GM19455 (cell line): ENCODE data around the gene NEURL2.

Experiments used
- ATAC-seq: cut with Tn5 transposase; IDR thresholded peaks from one replicate; pipeline ENCODE4 v1.9.1; 2021; ENCODE audit not compliant: unreplicated experiment

NEURL2 gene

DNA sequence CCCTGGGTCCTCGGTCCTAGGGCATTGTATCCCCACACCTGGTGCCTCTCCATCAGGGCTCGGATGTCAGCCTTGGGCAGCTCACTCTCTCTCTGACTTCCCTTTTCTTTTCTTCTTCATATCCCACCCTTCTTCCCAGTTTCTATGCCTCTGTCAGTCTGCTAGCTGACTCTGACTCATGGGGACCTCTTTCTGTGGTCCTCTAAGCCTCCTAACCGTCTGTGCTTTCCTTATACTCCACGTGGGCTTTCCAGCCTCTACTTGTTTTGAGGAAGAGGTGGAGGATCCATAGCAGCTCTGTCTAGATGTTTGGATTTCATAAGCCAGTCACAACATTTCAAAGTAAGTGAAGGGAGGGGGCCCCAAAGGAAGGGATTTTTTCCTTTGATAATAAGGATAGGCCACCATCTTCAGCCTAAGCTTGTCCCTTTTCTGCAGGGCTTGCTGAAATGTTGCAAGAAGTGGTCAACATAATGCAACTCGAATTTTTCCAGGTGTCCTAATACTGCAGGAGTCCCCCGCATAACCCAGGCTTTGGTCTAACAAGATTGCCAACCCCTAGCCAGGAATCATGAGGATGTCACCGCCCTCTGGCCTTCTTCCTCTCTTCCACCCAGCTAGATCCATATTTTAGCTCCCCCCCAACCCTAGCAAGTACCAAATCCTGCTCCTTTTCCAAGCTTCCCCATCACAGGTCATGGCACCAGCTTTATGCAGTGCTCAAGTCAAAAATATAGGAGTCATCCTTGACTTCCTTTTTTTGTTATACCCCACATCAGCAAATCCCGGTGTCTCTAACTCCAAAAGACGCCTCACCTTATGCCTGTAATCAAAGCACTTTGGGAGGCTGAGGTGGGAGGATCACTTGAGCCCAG lies 29.7 kb upstream of the NEURL2 start:
- ATAC-seq, result no peak

DNA sequence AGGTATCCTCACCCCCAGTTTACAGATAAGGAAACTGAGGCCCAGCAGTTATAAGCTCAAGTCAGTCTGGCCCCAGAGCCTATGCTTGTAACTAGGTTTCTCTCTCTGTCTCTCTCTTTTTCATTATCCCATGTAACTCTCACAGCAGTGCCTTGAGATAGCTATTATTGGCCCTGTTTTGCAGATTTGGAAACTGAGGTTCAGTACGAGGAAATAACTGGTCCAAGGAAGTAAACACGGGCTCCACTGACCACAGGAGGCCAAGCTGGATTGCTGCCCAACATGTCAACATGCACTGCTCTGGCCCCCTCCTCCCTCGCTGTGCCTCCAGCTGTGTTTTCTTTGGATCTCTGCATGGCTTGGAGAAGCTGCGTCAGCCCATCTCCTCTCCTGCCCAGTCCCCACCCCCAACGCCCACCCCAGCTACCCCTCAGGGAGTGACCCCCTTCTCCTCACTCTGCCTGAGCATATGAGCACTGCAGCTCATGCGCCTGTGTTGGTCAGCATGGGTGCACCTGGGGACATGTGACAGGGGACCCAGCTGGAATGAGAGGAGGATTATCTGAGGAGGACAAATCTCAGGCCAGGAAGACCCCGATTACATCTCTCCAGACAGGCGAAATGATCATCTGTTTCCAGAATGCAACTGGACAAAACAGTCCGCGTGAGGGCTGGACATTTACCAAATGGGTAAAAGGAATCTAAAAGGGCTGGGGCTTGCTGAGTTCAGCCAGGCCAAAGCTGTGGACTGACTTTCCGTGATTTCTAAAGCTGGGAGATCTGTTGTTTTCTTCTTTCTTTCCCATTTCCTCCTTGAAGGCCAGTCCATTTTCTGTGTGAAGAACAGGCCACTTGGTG lies 28.8 kb upstream of the NEURL2 start:
- ATAC-seq, result no peak

DNA sequence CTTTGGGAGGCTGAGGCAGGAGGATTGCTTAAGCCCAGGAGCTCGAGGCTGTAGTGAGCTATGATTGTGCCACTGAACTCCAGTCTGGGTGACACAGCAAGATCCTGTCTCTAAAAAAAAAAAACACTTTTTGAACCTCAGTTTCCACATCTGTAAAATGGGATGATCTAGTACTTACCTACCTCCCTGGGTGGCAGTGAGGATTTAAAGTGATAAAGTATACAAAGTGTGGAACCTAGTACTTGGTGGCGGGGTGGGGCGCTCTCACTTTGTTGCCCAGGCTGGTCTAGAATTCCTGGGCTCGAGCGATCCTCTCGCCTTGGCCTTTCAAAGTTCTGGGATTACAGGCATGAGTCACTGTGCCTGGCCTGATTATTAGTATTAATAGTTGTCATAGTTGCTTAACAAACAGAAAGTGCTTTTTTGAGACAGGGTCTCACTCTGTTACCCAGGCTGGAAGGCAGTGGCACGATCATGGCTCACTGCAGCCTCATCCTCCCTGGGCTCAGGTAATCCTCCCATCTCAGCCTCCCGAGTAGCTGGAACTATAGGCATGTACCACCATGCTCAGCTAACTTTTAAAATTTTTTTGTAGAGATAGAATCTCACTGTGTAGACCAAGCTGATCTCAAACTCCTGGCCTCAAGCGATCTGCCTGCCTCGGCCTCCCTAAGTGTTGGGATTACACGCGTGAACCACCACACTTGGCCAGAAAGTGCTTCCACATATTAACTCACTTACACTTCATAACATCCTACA lies 27.9 kb upstream of the NEURL2 start:
- no peak for ATAC-seq

DNA sequence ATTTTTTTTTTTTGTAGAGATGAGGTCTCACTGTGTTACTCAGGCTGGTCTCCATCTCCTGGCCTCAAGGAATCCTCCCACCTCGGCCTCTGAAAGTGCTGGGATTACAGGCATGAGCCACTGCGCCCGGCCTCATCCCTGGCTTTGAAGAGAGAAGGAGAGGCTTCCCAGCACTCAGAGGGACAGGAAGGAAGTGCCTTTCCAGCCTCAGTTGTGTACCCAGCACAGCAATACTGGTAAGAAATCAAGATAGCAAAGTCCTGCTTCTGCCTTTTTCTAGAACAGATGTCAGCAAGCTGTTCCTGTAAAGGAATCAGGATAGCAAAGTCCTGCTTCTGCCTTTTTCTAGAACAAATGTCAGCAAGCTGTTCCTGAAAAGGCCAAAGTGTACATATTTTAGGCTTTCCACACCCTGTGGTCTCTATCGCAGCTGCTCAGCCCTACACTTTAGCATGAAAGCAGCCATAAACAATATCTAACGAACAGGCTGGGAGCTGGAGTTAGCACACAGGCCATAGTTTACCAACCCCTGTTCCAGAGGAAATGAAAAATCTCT lies 27.3 kb upstream of the NEURL2 start:
- ATAC-seq, result no peak

DNA sequence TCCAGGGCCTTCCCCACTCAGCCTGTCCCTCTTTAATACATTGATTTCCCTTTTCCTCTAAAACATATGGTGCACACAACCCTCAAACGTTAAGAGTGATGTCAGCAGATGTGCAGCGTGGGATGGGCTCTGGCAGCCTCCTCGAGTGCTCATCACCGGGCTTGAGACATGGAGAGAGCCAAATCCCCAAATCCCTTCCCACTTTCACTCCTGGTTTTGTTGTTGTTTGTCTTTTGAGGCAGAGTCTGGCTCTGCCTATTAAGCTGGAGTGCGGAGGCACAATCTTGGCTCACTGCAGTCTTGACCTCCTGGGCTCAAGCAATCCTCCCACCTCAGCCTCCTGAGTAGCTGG lies 26.8 kb upstream of the NEURL2 start:
- ATAC-seq, result no peak

DNA sequence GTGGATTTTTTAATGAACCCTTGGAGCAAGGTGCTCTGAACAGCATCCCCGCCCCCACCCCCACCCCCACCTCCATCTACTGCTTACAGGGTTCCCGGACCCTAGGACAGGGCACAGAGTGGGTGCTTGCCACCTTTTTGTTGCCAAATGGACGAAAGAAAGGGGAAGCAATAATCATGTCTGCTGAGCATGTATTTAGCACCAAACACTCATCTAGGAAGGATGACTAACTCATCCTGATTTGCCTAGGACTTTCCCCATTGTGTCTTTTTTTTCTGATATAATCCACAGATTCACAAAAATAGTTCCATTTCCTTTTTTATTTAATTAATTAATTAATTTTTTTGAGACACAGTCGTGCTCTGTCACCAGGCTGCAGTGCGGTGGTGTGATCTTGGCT lies 22.1 kb upstream of the NEURL2 start:
- no peak for ATAC-seq

DNA sequence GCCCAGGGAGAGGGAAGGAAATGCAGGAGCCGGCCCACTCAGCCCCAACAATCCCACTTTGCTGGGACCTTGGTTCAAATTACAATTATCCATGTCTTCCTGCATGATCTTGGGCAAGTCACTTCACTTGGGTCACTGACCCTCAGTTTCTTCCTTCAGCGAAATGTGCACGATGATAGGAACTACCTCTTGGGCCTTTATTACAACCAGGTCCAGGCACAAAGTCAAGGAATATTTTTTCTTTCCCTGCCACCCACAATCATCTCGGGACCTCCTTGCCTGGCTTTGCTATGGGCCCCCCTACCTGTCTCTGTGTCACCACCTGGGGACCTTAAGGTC lies 21.3 kb upstream of the NEURL2 start:
- no peak for ATAC-seq

DNA sequence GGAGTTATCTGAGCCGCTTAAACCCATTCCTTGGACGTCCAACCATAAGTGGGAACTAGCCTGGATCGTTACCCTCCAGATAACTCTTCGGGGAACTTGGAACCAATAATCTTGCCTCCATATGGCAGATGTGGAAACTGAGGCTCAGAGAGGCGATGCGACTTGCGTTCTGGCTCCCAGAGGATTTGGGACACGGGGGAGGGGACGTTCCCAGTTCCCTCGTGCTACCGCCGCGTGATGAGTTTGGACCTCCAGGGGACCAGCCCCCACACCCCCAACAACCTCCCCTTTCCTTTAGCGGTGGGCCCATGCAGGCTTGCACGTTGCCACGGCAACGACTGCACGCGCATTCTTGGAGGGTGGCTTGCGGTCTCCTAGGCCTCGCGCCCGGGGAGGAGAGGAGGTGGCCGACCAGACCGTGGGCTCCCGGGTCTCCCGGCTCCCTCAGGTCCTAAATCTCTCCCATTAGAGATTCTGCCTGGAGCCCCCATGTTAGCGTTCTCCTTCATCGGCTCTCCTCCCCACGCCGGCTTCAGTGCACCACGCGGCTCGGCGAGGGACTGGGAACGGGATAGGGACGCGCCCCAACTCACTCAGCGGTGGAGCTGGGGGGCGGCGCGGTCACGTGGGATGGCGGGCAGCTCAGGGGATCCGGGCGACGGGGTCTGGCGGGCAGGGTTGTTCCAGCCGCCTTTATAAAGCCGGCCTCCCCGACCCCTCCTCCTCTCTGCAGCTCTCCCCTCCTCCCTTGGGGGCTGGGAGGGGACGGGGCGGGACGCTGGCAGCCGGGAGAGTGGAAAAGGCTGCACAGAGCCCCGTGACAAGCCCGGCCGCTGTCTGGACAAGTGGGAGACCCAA lies 20.7 kb upstream of the NEURL2 start, which contains the start of gene PLTP:
Gene PLTP, minus strand, starts transcription at position 670 of the 858 bp plus-strand sequence. CDS start 703 bp downstream, outside the sequence.
- no peak for ATAC-seq

DNA sequence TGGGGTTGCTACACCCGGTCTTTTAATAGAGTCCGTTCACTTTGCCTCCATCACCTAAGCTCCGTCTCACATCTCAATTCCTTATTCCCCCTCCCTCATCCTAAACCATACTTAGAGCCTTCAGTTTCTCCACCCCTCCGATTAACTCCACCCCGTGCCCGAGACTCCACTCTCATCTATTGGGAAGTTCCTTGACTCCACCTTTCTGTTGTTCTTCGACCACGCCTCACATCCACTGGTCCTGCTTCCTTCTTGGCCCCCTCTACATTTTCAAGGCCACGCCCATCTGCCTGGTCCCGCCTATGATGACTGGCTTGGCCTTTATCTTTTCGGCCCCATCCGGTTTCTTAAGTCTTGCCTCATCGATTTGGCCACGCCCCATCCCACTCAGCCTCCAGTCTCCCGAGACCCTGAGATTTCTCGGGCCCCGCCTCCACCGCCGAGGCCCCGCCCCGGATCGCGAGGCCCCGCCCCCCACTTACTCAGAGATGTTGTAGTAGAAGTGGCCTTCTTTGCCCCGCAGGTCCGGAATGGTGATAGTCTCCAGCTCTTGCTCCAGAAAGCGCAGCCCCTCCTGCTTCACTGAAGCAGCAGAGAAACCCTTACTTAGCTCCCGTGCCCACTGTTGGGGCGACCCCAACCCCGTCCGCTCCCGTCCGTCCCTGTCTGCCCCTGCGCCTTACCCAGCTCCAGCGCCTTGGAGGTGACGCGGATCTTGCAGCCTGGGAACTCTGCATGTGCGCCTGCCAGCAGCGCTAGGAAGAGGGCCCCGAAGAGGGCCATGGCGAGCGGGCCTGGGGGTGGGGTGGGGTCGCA lies 19.9 kb upstream of the NEURL2 start:
- ATAC-seq, result peak; percentile 85

DNA sequence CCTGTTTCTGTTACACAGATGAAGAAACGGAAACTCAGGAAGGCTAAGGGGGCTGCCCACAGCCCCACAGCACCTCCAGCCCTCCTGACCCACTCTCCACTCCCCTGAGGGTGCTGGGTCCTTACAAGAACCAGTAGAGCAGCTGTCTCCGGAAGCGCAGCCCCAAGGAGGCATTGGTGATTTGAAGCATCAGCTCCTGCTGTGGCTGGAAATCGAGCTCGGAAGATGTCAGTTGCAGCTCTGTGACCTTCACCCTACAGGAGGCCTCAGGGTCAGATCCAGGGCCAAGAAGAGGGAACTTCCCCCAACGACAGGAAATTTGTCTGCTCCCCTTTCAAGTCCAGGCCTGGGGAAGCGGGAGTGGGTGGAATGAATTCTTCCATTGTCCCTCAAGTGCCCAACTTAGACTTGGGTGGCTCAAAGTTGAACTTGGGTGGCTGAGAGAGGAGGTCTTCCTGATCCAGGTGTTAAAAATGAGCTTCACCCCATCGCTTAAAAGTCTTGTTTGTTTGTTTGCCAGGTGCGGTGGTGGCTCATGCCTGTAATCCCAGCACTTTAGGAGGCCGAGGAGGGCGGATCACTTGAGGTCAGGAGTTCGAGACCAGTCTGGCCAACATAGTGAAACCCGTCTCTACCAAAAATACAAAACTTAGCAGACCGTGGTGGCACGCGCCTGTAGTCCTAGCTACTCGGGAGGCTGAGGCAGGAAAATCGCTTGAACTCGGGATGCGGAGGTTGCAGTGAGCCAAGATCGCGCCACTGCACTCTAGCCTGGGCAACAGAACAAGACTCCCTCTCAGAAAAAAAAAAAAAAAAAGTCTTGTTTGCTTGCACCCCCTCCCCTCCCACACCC lies 19.0 kb upstream of the NEURL2 start:
- no peak for ATAC-seq

DNA sequence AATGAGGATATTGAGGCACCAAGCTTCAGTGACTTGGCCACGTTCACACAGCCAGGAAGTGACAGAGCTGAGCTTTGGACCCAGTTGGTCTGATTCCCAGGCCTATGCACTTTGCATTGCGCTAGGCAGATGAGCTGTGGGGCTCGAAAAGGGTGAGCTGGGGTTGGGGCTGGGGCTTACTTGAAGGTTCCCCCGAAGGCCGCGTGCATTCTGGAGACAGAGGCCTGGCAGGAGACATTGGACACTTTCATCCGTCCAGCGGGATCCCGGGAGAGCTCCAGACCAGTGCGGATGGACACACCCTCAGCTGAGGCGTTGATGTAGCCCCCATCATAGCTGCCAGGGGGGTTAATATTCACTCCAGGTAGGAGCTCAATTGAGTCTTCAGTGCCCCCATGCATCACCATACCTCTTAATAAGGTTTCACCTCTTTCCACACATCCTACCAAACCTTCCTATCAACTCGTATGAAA lies 18.4 kb upstream of the NEURL2 start:
- ATAC-seq, result no peak

DNA sequence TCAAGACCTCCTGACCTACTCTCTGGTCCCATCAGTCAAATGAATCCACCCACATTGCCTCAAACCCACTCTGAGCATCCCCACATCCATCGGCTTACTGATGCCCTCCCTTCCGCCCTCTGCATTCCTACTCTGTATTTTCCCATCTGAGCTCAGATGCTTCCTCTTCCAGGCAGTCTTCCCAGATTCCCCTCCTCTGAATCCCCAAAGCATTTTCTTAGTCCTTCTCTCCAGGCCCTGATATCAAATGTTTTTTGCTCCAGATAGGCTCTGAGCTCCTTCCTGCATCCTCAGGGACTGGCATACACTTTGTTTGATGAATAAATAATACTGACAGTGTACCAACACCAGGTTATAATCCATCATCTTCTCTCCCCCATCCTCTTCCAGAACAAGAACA lies 17.1 kb upstream of the NEURL2 start:
- ATAC-seq, result no peak

DNA sequence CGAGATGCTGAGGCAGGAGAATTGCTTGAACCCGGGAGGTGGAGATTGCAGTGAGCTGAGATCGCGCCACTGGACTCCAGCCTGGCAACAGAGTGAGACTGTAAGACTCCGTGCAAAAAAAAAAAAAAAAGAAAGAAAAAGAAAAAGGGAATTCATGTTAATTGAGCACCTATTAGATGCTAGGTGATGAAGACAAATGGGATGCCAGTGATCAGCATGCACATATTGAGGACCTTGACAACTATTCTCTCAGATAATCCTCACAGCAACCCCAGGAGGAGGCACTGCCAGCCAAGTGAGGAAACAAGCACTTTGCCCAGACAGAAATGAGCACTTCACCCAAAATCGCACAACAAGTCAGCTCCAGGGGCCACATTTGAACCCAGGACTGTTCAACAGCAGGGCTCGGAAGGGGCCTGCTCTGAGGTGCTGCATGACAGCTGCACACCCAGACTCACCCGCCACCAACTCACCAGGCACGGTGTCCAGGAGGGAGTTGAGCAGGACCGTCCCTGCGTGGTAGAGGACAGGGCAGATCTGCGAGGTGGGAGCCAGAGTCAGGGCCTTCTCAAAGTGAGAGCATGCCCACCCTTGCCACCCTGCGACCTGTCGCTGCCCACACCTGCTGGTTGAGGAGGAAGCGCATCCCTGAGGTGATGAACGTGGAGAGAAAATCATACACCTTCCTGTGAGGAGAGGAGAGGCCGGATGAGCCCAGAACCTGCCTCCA lies 16.4 kb upstream of the NEURL2 start:
- ATAC-seq, result no peak

DNA sequence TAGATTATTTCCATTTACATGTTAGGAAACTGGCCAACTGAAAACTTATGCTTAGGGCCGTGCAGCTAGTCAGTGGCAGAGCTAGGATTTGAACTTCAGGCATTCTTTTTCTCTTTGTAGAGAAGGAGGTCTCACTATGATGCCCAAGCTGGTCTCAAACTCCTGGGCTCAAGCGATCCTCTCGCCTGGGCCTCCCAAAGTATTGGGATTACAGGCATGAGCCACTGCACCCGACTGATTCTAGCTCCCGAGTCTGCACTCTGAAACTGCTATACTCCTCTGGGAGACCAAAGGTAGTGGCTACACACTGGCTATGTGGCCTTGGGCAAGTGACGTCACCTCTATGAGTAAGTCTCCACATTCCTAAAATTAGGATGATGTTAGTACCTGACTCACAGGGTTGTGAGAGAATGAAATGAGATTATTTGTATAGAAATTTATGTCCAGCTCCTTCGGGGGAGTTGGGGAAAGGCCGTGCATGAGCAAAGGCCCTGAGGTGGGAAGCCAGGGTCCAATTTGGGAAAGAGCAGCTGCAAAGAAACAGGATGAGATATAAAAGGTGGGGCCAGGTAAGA lies 14.6 kb upstream of the NEURL2 start:
- ATAC-seq, result no peak

DNA sequence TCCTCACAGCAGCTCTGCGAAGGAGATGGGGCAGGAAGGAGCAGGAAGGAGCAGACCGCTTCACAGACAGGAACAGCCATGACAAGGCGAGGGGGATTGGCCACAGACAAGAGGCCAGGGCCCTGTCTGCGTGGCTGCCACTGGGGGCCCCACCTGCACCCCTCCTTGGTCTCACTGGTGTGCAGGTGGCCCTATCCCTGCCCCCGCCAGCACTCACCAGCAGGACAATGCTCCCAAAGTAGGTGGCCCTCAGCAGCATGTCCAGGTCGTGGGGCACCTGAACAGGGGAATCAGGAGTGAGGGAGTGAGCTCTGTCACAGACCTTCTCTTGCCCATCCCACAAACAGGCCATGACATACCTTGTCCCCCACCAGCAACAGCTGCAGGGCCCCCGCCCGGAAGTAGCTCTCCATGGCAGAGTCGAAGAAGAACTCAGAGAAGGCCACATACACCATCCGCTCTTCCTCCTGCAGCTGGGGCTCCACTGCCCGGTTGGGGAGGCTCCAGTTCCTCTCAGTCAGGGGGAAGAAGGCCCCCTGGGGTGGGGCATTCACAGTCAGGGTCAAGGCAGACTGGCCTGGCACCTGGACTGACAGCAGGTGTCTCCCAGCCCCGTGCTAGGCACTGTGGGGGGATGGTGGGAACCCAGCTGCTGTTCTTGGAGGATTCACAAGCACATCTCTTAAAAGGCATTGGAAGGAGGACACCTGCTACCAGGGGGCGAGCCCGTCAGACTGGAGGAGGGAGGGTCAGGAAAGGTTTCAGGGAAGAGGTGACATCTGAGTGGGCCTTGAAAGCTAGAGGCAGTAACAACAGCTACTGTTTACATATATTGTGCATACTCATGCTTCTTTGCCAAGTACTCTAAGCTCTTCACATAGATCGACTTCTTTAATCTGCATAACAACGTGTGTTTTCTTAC lies 13.8 kb upstream of the NEURL2 start:
- ATAC-seq, result no peak

DNA sequence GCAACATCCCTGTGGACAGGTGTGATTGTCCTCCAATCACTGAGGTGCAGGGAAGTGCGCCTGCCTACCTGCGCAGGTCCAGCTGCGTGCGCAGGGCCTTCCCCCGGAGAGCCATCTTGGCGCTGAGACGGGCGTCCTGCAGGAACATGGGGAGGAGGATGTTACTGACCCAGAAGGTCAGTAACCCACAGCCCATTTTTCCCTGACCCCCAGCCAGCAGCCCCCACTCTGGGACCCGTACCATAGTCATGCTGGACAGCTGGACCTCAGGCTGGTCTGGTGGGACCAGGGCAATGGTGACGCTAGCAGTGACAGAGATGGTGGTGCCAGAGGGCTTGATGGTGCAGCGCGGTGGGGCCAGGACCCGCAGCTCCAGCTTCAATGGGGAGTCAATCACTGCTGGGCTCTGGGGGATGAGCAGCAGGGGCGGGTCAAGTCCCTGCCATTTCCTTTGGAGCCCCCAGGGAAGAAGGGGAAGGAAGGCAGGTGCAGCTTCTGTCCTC lies 11.2 kb upstream of the NEURL2 start:
- ATAC-seq, result no peak
